Common myeloid progenitor, CD34-positive (primary cell): ENCODE data around the gene RNF212B.

Experiments used
- CTCF ChIA-PET: fragments of 350-600 bp; sonication (Branson Sonifier 250); formaldehyde crosslinking; loops from one replicate; lab custom pipeline; 2021; ENCODE audit warnings: antibody characterized with exemption; lab: Charles Lee
- POLR2A ChIA-PET: fragments of 350-600 bp; sonication (Branson Sonifier 250); formaldehyde crosslinking; loops from one replicate; lab custom pipeline; 2021; ENCODE audit warnings: antibody characterized with exemption; lab: Charles Lee
- DNase-seq, 3 donors: peaks; one replicate each; pipeline versions ENCODE4 v3.0.0 to v3.0.0-alpha.2; 2013
- H3K27ac ChIP-seq, 2 experiments: 1 replicate in 1 of 2; 2 replicates in 1 of 2; pipeline ENCODE4 v1.7.0; 2013; ENCODE audit warnings: inconsistent platforms in 2 of 2, low read length in 2 of 2, mild to moderate bottlenecking in 2 of 2, low read depth in 1 of 2, moderate library complexity in 1 of 2; ENCODE audit not compliant: severe bottlenecking in 2 of 2, insufficient read depth in 1 of 2, poor library complexity in 1 of 2
- H3K27me3 ChIP-seq, 5 experiments: replicated peaks in 2 of 5; 1 replicate in 3 of 5; 2 replicates in 2 of 5; pipeline versions ENCODE4 v1.6.1 to v1.7.0; 2013; ENCODE audit warnings: low read length in 4 of 5, mild to moderate bottlenecking in 2 of 5, moderate library complexity in 2 of 5, inconsistent platforms in 1 of 5; ENCODE audit not compliant: insufficient read depth in 5 of 5, control insufficient read depth in 4 of 5
- H3K36me3 ChIP-seq, 4 experiments: 1 replicate in 2 of 4; 2 replicates in 2 of 4; pipeline versions ENCODE4 v1.6.1 to v1.7.0; 2013; ENCODE audit warnings: low read length in 3 of 4, control low read depth in 1 of 4, mild to moderate bottlenecking in 1 of 4; ENCODE audit not compliant: control insufficient read depth in 4 of 4, insufficient read depth in 4 of 4
- H3K4me1 ChIP-seq, 4 experiments: 1 replicate in 3 of 4; 2 replicates in 1 of 4; pipeline versions ENCODE4 v1.6.1 to v1.7.1; 2013; ENCODE audit warnings: low read length in 3 of 4, mild to moderate bottlenecking in 3 of 4, control low read depth in 1 of 4, inconsistent platforms in 1 of 4, moderate library complexity in 1 of 4; ENCODE audit not compliant: control insufficient read depth in 4 of 4, insufficient read depth in 4 of 4; ENCODE audit errors: control extremely low read depth in 1 of 4
- H3K4me3 ChIP-seq, 7 experiments: 1 replicate in 4 of 7; 2 replicates in 3 of 7; pipeline versions ENCODE4 v1.5.1 to v1.7.0; 2013; ENCODE audit warnings: mild to moderate bottlenecking in 7 of 7, low read length in 6 of 7, moderate library complexity in 6 of 7, inconsistent platforms in 2 of 7, low read depth in 2 of 7, control low read depth in 1 of 7; ENCODE audit not compliant: insufficient read depth in 4 of 7, control insufficient read depth in 1 of 7; ENCODE audit errors: extremely low read depth in 1 of 7
- H3K9me3 ChIP-seq, 5 experiments: 1 replicate in 4 of 5; 2 replicates in 1 of 5; pipeline versions ENCODE4 v1.6.1 to v1.7.1; 2013; ENCODE audit warnings: low read length in 4 of 5, mild to moderate bottlenecking in 2 of 5, inconsistent platforms in 1 of 5, low read depth in 1 of 5, moderate library complexity in 1 of 5; ENCODE audit not compliant: control insufficient read depth in 4 of 5, insufficient read depth in 2 of 5; ENCODE audit errors: control extremely low read depth in 1 of 5
- WGBS: methylation state at CpG from one replicate; pipeline ENCODE4 v1.1.5; 2013; ENCODE audit not compliant: insufficient coverage; 5-methylcytosine and 5-hydroxymethylcytosine counted together

Gene RNF212B

DNA sequence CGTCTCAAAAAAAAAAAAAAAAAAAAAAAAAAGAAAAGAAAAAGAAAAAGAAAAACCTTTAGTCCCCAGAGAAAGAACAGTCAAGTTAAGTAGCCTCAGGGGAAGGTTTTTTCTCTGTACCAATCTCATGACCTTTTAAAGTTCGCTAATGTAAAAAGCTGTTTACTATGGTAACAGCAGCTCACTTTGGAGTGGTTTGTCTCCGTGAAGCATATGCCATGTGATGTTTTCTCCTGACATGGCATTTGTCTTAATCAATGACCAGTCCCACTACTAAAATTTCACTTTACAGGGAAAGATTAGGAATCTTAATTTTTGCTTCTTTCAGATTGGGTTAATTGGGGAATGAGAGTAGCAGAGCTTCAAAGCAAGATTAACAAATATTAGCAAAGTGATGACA, 4.3 kb downstream of the RNF212B start:
- POLR2A ChIA-PET, result interaction anchor here (1.0 kb wide), 1 partner anchor 59 kb away, joined by 3 read pairs; no protein-coding TSS in a partner anchor

DNA sequence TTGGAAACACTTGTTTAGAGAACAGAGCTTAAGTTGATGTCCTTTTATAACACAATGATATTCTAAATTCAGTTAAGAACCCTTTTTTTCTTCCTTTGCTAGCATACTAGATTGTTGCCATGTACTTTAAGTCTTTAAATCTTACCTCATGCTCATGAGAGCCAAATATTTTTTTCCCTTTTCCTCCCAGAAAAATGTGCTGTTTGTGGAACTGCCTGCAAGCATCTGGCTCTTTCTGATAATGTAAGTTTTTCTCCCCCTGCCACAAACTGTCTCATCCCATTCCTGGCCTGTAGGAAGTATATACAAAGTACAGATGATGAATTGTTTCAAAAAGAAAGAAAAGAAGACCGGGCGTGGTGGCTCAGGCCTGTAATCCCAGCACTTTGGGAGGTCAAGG, 5.3 kb downstream of the RNF212B start:
- Histone ChIP-seq H3K9me3 (no peaks in the 10 kb centered on the region), H3K4me1 (peaks cover 0 to under 1% (median under 1%) of the 10 kb centered on the region in 4 experiments), H3K4me3 (no peak overlapping the region), H3K27me3 (peaks cover 0 to 2% (median 0%) of the 10 kb centered on the region in 5 experiments), H3K27ac (no peak overlapping the region), H3K36me3 (no peaks in the 10 kb centered on the region)
- ChIA-PET CTCF (interaction anchor here (1.4 kb wide), 1 partner anchor 56 kb away, joined by 3 read pairs; no protein-coding TSS in a partner anchor), POLR2A (interaction anchor here (1.0 kb wide), 1 partner anchor 58 kb away, joined by 3 read pairs; no protein-coding TSS in a partner anchor)
- WGBS, result 100% methylated on average over 2 of the region's 2 CpGs
- DNase-seq, result no peak

More for the DNA sequence above, 4.3 kb downstream of the RNF212B start:
- Histone ChIP-seq H3K4me1 (peaks cover 0 to 6% (median 3%) of the 10 kb centered on the region in 4 experiments), H3K9me3 (no peaks in the 10 kb centered on the region), H3K4me3 (no peak overlapping the region), H3K27ac (no peak overlapping the region), H3K27me3 (peaks cover 0 to 3% (median 0%) of the 10 kb centered on the region in 5 experiments), H3K36me3 (no peaks in the 10 kb centered on the region)
- DNase-seq, result no peak
- CTCF ChIA-PET, result interaction anchor here (1.4 kb wide), 1 partner anchor 55 kb away, joined by 3 read pairs; no protein-coding TSS in a partner anchor
- WGBS, result 100% methylated on average over 1 of the region's 3 CpGs

DNA sequence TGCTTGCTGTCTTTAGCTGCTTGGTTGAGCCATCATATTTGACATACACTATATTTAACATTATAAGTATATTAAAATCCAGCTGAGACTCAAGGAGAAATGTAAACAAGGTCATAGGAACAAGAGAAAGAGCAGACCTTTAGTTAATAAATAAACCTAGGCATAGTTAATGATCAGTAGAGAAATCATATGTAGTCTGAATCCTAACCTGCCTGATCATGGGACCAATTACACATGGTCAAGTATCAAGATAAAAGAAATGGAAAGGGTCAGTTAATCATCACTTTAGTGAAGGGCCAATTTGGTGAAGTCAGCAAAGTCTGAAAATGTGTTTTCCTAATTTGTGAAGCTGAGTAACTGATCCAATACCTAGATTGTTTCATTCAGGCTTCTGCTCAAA, 7.5 kb downstream of the RNF212B start:
- ChIA-PET CTCF (interaction anchor here (1.0 to 1.8 kb wide), 3 partner anchors 12 to 124 kb away, joined by 3 to 4 read pairs (median 3); no protein-coding TSS in a partner anchor), POLR2A (no interaction called here)
- Histone ChIP-seq H3K27me3 (no peaks in the 10 kb centered on the region), H3K36me3 (no peaks in the 10 kb centered on the region), H3K4me3 (no peak overlapping the region), H3K9me3 (no peaks in the 10 kb centered on the region), H3K27ac (no peak overlapping the region), H3K4me1 (no peaks in the 10 kb centered on the region)
- DNase-seq, result no peak

DNA sequence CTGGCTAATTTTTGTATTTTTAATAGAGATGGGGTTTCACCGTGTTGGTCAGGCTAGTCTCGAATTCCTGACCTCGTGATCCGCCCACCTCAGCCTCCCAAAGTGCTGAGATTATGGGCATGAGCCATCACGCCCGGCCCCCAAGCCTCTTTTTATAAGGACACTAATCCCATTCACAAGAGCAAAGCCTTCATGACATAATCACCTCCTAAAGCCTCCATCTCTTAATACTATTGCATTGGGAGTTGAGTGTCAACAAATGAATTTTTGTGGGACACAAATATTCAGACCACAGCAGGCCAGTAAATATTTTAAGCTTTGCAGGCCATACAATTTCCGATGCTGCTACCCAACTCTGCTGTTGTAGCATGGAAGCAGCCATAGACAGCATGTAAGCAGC, 10.9 kb downstream of the RNF212B start:
- Histone ChIP-seq H3K27ac (no peak overlapping the region), H3K4me3 (no peak overlapping the region), H3K9me3 (no peaks in the 10 kb centered on the region), H3K27me3 (no peaks in the 10 kb centered on the region), H3K4me1 (peaks cover 0 to 5% (median 0%) of the 10 kb centered on the region in 4 experiments), H3K36me3 (no peaks in the 10 kb centered on the region)
- WGBS, result 90% methylated on average over 2 of the region's 7 CpGs
- ChIA-PET POLR2A (no interaction called here), CTCF (interaction anchor here (1.5 kb wide), 1 partner anchor 15 kb away, joined by 6 read pairs; no protein-coding TSS in a partner anchor)
- DNase-seq, result no peak

DNA sequence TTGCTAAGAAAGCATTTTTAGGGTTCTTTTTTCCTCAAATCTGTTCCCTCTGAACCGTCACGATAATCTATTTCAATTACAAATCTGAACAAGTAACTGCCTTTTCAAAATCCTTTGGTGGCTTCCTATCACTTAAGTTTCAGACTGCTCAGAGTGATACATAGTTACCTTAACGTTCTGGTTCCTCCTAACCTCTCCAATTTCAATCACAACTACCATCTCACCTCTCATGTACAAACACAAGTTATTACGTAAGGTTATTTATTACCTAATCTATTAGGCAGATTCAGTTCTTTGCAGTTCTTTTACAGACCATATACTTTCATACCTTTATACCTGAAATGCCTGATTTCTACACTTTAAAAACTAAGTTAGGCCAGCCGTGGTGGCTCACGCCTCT, 12.1 kb downstream of the RNF212B start:
- ChIA-PET POLR2A (no interaction called here), CTCF (interaction anchor here (1.5 kb wide), 1 partner anchor 14 kb away, joined by 6 read pairs; no protein-coding TSS in a partner anchor)
- 96% methylated on average over 4 of the region's 6 CpGs for WGBS
- Histone ChIP-seq H3K27me3 (no peaks in the 10 kb centered on the region), H3K4me3 (no peak overlapping the region), H3K36me3 (no peaks in the 10 kb centered on the region), H3K9me3 (no peaks in the 10 kb centered on the region), H3K27ac (no peak overlapping the region), H3K4me1 (peaks cover 0 to 5% (median 0%) of the 10 kb centered on the region in 4 experiments)
- no peak for DNase-seq

DNA sequence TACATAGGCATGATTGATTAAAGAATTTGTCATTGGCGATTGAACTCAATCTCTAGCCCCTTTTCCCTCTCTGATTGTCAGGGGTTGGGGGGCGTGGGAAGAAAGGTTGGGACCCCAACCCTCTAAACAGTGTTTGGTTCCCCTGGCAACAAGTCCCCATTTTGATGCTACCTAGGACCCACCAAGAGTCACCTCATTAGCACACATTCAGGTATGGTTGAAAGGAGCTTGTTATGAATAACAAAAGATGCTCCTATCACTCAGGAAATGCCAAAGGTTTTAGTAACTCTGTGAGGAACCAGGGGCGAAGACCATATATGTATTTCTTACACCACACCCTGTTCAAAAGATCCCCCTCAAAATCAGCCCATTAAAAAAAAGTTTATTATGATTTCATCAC, 14.3 kb downstream of the RNF212B start:
- ChIA-PET POLR2A (interaction anchor here (0.6 kb wide), 1 partner anchor 74 kb away, joined by 3 read pairs; no protein-coding TSS in a partner anchor), CTCF (interaction anchor here (1.3 to 1.6 kb wide), 2 partner anchors 8 to 17 kb away, joined by 3 to 5 read pairs; no protein-coding TSS in a partner anchor)
- 82% methylated on average over 2 of the region's 3 CpGs for WGBS
- Histone ChIP-seq H3K4me3 (no peak overlapping the region), H3K27me3 (no peaks in the 10 kb centered on the region), H3K9me3 (no peaks in the 10 kb centered on the region), H3K27ac (no peak overlapping the region), H3K4me1 (peaks cover 0 to 5% (median 0%) of the 10 kb centered on the region in 4 experiments), H3K36me3 (no peaks in the 10 kb centered on the region)
- no peak for DNase-seq
